HepG2 (cell line): Measurements from ENCODE around the gene MFAP4. TPM values are rescaled to one million over a fixed set of nuclear protein-coding genes. Genes with fewer than 3 reads are reported as not detected.
A peak's percentile ranks its signal among the peaks of the same experiment; 100 is the strongest.

Experiments
- CEBPZ ChIP-seq: IDR thresholded peaks from 2 replicates; pipeline ENCODE4 v1.6.1; 2012; ENCODE audit warnings: low read length, improper control_type of control experiment
- FOXA1 ChIP-seq, 2 experiments: fragments of 450-650 bp in 1 of 2; sonication (generic) in 1 of 2; formaldehyde crosslinking in 1 of 2; IDR thresholded peaks; 2 replicates each; pipeline versions ENCODE4 v1.4.0 to v1.6.1; 2016 to 2020; ENCODE audit warnings: missing genetic modification reagents in 1 of 2
- IRF9 ChIP-seq: sonication (generic); formaldehyde crosslinking; IDR thresholded peaks from 2 replicates; pipeline ENCODE4 v1.8.0; 2022; ENCODE audit warnings: missing genetic modification reagents, mild to moderate bottlenecking, borderline replicate concordance
- SALL1 ChIP-seq: sonication (generic); formaldehyde crosslinking; IDR thresholded peaks from 2 replicates; pipeline ENCODE4 v1.8.0; 2022; ENCODE audit warnings: mild to moderate bottlenecking, missing genetic modification reagents
- THRA ChIP-seq: sonication (generic); formaldehyde crosslinking; IDR thresholded peaks from 2 replicates; pipeline ENCODE4 v1.4.0; 2020; ENCODE audit warnings: missing genetic modification reagents, borderline replicate concordance
- ZNF264 ChIP-seq: sonication (generic); formaldehyde crosslinking; IDR thresholded peaks from 2 replicates; pipeline ENCODE4 v1.4.0; 2020; ENCODE audit warnings: missing genetic modification reagents
- ZNF274 ChIP-seq: sonication (generic); formaldehyde crosslinking; IDR thresholded peaks from 2 replicates; pipeline ENCODE4 v1.5.1; 2020; ENCODE audit warnings: mild to moderate bottlenecking, missing genetic modification reagents
- ZNF543 ChIP-seq: sonication (generic); formaldehyde crosslinking; IDR thresholded peaks from 2 replicates; pipeline ENCODE4 v1.4.0; 2020; ENCODE audit warnings: mild to moderate bottlenecking, missing genetic modification reagents
- ZNF792 ChIP-seq: IDR thresholded peaks from 2 replicates; pipeline ENCODE4 v1.6.1; 2016
- polyA plus RNA-seq, 8 experiments: library from polyadenylated mRNA; depleted of rRNA in 3 of 8; stranded (reverse) in 7 of 8; unstranded in 1 of 8; fragments of >200 nt; fragmentation: Illumina TruSeq in 4 of 8; extraction: Trizol in 4 of 8; gene quantifications; 2 replicates each; pipeline versions ENCODE4 v1.2.1 to v1.2.3, GENCODE V29; 2011 to 2016; ENCODE audit warnings: low read depth in 4 of 8, missing spikeins in 1 of 8, mixed read lengths in 1 of 8; ENCODE audit not compliant: insufficient read depth in 1 of 8
- total RNA-seq, 5 experiments: library from RNA; depleted of rRNA; stranded (reverse); fragments of >200 nt; fragmentation: Illumina TruSeq; extraction: Trizol; gene quantifications; 2 replicates each; pipeline ENCODE4 v1.2.3, GENCODE V29; 2016; ENCODE audit warnings: low read depth in 1 of 5
- TF ChIP-seq, protein P1 (sequence below): sonication (generic); formaldehyde crosslinking; IDR thresholded peaks from 2 replicates; pipeline ENCODE4 v1.4.0; 2020; ENCODE audit warnings: mild to moderate bottlenecking, missing genetic modification reagents, borderline replicate concordance
- TF ChIP-seq, protein P2 (sequence below): sonication (generic); formaldehyde crosslinking; IDR thresholded peaks from 2 replicates; pipeline ENCODE4 v1.4.0; 2020; ENCODE audit warnings: missing genetic modification reagents; ENCODE audit errors: not compliant biosample characterization
- TF ChIP-seq, protein P3 (sequence below), 2 experiments: sonication (generic) in 1 of 2; formaldehyde crosslinking in 1 of 2; IDR thresholded peaks; 2 replicates each; pipeline versions ENCODE4 v1.4.0 to v1.6.1; 2018 to 2020; ENCODE audit warnings: missing genetic modification reagents in 2 of 2, borderline replicate concordance in 1 of 2, low read depth in 1 of 2, mild to moderate bottlenecking in 1 of 2, missing biosample characterization in 1 of 2

The MFAP4 gene
- total and polyA plus RNA-seq, 2 of the 13 experiments (the other 11 are each of a cell fraction or from before 2014, with no cell fraction given) = 0.08 TPM; not detected in 1

DNA sequence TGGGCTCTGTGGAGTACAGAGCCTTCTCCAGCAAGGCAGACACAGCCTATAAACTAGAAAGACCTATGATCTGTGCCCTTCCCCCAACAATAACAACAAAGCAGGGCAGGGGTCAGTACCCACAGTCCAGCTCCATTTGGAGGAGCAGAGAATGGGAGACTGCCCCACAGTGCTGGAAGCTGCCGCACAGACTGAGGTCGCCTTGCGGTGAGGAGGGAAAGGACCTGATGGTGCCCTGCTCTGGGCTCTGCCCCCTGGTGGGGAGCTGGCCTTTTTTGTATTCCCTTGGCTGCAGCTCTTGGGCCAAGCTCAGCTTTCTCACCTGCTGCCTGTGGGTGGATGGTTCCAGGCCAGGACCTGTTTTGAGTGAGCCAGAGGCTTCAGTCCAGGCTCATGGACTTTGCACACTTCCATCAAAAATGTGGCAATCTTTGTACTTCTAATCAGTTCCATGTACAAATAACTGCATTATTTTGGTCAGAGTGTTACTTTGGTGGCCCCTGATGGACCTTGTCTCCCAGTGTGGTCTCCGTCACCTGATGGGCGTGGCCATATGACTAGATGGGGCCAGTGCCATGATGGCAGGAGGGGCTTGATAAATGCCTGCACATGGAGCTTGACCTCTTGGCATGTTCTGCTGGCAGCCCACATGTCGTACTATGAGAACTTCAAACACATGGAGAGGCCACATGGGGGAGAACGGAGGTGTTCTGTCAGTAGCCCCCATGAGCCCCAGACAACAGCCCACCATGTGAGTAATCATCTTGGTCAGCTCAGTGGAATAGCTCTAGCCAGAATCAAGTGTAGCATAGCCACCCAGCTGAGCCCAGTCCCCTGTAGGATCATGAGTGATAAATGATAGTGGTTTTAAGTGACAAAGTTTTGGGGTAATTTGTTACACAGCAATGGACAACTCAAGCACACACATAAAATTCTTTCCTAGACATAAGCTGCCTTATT is 48.7 kb downstream of the MFAP4 start (continued):
- TF ChIP-seq, protein P1, sequence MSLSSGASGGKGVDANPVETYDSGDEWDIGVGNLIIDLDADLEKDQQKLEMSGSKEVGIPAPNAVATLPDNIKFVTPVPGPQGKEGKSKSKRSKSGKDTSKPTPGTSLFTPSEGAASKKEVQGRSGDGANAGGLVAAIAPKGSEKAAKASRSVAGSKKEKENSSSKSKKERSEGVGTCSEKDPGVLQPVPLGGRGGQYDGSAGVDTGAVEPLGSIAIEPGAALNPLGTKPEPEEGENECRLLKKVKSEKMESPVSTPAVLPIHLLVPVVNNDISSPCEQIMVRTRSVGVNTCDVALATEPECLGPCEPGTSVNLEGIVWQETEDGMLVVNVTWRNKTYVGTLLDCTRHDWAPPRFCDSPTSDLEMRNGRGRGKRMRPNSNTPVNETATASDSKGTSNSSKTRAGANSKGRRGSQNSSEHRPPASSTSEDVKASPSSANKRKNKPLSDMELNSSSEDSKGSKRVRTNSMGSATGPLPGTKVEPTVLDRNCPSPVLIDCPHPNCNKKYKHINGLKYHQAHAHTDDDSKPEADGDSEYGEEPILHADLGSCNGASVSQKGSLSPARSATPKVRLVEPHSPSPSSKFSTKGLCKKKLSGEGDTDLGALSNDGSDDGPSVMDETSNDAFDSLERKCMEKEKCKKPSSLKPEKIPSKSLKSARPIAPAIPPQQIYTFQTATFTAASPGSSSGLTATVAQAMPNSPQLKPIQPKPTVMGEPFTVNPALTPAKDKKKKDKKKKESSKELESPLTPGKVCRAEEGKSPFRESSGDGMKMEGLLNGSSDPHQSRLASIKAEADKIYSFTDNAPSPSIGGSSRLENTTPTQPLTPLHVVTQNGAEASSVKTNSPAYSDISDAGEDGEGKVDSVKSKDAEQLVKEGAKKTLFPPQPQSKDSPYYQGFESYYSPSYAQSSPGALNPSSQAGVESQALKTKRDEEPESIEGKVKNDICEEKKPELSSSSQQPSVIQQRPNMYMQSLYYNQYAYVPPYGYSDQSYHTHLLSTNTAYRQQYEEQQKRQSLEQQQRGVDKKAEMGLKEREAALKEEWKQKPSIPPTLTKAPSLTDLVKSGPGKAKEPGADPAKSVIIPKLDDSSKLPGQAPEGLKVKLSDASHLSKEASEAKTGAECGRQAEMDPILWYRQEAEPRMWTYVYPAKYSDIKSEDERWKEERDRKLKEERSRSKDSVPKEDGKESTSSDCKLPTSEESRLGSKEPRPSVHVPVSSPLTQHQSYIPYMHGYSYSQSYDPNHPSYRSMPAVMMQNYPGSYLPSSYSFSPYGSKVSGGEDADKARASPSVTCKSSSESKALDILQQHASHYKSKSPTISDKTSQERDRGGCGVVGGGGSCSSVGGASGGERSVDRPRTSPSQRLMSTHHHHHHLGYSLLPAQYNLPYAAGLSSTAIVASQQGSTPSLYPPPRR (CRISPR knock-in tag) = peak; percentile 36; the same call in 1 of the 2 replicates
- TF ChIP-seq ZNF792 (CRISPR knock-in tag) (peak; percentile 89), THRA (CRISPR knock-in tag) (peak; percentile 50), ZNF543 (peak; percentile 40), CEBPZ (no peak), ZNF274 (CRISPR knock-in tag) (peak; percentile 78; the same call in 1 of the 2 replicates), IRF9 (CRISPR knock-in tag) (peak; percentile 73; the same call in 1 of the 2 replicates), SALL1 (CRISPR knock-in tag) (peak; percentile 95), ZNF264 (peak; percentile 86; the same call in 1 of the 2 replicates), FOXA1 (IDR thresholded peaks at IDR 0.05) (no peak), FOXA1 (CRISPR knock-in tag; IDR thresholded peaks at IDR 0.05) (peak; percentile 49)
- TF ChIP-seq, protein P2, sequence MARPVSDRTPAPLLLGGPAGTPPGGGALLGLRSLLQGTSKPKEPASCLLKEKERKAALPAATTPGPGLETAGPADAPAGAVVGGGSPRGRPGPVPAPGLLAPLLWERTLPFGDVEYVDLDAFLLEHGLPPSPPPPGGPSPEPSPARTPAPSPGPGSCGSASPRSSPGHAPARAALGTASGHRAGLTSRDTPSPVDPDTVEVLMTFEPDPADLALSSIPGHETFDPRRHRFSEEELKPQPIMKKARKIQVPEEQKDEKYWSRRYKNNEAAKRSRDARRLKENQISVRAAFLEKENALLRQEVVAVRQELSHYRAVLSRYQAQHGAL (CRISPR knock-in tag) = peak; percentile 57
- TF ChIP-seq, protein P3, sequence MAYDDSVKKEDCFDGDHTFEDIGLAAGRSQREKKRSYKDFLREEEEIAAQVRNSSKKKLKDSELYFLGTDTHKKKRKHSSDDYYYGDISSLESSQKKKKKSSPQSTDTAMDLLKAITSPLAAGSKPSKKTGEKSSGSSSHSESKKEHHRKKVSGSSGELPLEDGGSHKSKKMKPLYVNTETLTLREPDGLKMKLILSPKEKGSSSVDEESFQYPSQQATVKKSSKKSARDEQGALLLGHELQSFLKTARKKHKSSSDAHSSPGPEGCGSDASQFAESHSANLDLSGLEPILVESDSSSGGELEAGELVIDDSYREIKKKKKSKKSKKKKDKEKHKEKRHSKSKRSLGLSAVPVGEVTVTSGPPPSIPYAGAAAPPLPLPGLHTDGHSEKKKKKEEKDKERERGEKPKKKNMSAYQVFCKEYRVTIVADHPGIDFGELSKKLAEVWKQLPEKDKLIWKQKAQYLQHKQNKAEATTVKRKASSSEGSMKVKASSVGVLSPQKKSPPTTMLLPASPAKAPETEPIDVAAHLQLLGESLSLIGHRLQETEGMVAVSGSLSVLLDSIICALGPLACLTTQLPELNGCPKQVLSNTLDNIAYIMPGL (CRISPR knock-in tag; IDR thresholded peaks at IDR 0.05; ENCODE audit: borderline replicate concordance in 1 of 2, low read depth in 1 of 2) = peak; percentile 74 to 86; a peak in 3 of 4 replicates
